ENCODE measurements around the gene TEX11.

- TF ChIP-seq CTCF (IDR thresholded peaks at IDR 0.05) (no peak), POLR2A (IDR thresholded peaks at IDR 0.05) (no peak)
Observed at GRCh38 chrX:70479922-70480659, 428.4 kb downstream of the TEX11 start.

All from heart left ventricle (tissue), 13 donors.